Chondrocyte (in vitro differentiated cells): Measurements from ENCODE around the gene PHGDH. TPM values are rescaled to one million over a fixed set of nuclear protein-coding genes. Genes with fewer than 3 reads are reported as not detected.

Source experiments
- DNase-seq: peaks from one replicate; pipeline ENCODE4 v3.0.0; 2021; ENCODE audit warnings: mixed read lengths, low spot score
- H3K27ac Mint-ChIP-seq: one replicate; pipeline ENCODE4 v1.8.0; 2021; ENCODE audit warnings: mild to moderate bottlenecking, moderate library complexity, mixed read lengths; ENCODE audit not compliant: unreplicated experiment
- H3K27me3 Mint-ChIP-seq: 2 replicates; pipeline ENCODE4 v1.8.0; 2021; ENCODE audit warnings: low read depth, mixed read lengths
- H3K36me3 Mint-ChIP-seq: 2 replicates; pipeline ENCODE4 v1.8.0; 2021; ENCODE audit warnings: low read depth, mixed read lengths
- H3K4me1 Mint-ChIP-seq: 2 replicates; pipeline ENCODE4 v1.8.0; 2021; ENCODE audit warnings: low read depth, mild to moderate bottlenecking, mixed read lengths
- H3K4me3 Mint-ChIP-seq: one replicate; pipeline ENCODE4 v1.8.0; 2021; ENCODE audit warnings: mild to moderate bottlenecking, moderate library complexity, mixed read lengths; ENCODE audit not compliant: unreplicated experiment
- H3K9me3 Mint-ChIP-seq: 2 replicates; pipeline ENCODE4 v1.8.0; 2021; ENCODE audit warnings: low read depth, mixed read lengths
- CTCF ChIP-seq: fragments of 200-600 bp; sonication (generic); IDR thresholded peaks from 2 replicates; pipeline ENCODE4 v1.5.0; 2021; ENCODE audit warnings: antibody characterized with exemption, mild to moderate bottlenecking, moderate library complexity
- long read RNA-seq: library from polyadenylated mRNA; stranded (forward); transcript quantifications from one replicate; pipeline ENCODE4 v2.0.0, GENCODE V29; 2021
- total RNA-seq: library from RNA; stranded (reverse); gene quantifications from 3 replicates; pipeline ENCODE4 v1.2.1, GENCODE V29; 2021

Gene PHGDH
- total RNA-seq, result 65.8 to 300 TPM (median 274 TPM) in 3 replicates
- long read RNA-seq, transcript PHGDH-208 (12 exons, 2,096 nt), result major isoform, 432 of 478 reads
- long read RNA-seq, partial matches to known transcripts, result 19 of 478 reads
- long read RNA-seq, other reads (novel, unspliced or antisense), result 15 of 478 reads

- Mint-ChIP-seq H3K27ac (peak within 1 kb of the TSS; percentile 99), H3K27me3 (no peaks in the 10 kb centered on the region), H3K36me3 (peaks cover 2% of the 10 kb centered on the region), H3K9me3 (peaks cover 2% of the 10 kb centered on the region), H3K4me1 (peaks cover 38% of the 10 kb centered on the region), H3K4me3 (peak within 1 kb of the TSS; percentile 97)
- no peak for DNase-seq
- TF ChIP-seq CTCF, result no peak
Observed at GRCh38 chr1:119711804-119712341, at the start of gene PHGDH. Gene PHGDH (plus strand): TSS chr1:119711934. CDS start chr1:119712023, 89 bp downstream.

DNA sequence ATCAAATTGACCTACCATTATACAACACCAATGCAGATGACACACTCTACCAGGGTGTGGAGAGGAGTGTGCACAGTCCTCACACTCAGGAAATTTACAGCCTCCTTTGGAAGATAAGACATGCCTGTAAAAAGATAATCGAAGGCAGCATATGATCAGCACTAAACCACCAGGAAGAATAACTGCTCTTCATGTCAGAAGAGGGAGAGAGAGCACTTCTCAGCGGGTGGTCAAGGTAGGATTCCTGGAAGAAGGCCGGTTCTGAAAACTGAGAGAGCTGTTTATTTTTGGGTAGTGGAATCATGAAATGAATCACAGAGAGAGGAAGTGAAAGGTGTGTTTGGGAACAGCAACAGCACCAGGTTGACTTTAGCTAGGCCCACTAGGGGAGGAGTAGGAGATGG lies 49.7 kb upstream of the PHGDH start:
- no peaks in the 10 kb centered on the region for H3K9me3 Mint-ChIP-seq
- no peak overlapping the region for H3K27ac Mint-ChIP-seq
- H3K4me3 Mint-ChIP-seq, result no peak overlapping the region
- H3K27me3 Mint-ChIP-seq, result peaks cover 6% of the 10 kb centered on the region
- H3K36me3 Mint-ChIP-seq, result no peaks in the 10 kb centered on the region
- peaks cover 11% of the 10 kb centered on the region for H3K4me1 Mint-ChIP-seq
- DNase-seq, result no peak
- TF ChIP-seq CTCF, result no peak

DNA sequence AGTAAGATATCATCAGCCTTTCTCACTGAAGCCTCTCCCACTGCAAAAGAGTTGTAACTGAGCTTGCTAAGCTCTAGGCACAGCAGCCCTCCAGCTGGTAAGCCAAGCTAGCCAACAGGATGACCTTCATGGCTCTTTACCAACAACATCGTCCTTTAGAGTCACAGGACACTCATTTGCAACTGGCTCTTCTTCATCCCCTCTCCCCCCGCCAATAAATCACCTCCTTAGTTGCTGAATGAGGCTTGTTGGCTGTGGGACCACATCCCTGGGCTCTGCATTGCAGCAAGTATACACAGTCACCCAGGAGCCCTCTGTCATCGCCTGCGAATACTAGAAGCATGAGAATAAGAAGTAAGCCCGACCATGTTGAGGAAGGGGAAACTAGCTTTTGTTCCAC lies 47.7 kb upstream of the PHGDH start:
- no peaks in the 10 kb centered on the region for H3K9me3 Mint-ChIP-seq
- TF ChIP-seq CTCF, result no peak
- no peak for DNase-seq
- H3K36me3 Mint-ChIP-seq, result no peaks in the 10 kb centered on the region
- H3K27ac Mint-ChIP-seq, result no peak overlapping the region
- H3K4me3 Mint-ChIP-seq, result no peak overlapping the region
- H3K27me3 Mint-ChIP-seq, result peaks cover 6% of the 10 kb centered on the region
- H3K4me1 Mint-ChIP-seq, result peaks cover 11% of the 10 kb centered on the region

DNA sequence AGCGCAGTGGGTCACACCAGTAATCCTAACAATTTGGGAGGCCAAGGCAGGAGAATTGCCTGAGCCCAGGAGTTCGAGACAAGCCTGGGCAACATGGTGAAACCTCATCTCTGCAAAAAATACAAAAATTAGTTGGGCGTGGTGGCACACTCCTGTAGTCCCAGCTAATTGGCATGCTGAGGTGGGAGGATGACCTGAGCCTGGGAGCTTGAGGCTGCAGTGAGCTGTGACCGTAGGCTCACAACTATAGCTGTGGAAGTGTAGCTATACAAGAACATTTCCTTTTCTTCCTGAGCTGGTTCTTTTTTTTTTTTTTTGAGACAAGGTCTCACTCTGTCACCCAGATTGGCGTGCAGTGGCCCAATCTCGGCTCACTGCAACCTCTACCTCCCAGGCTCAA lies 44.6 kb upstream of the PHGDH start:
- TF ChIP-seq CTCF, result no peak
- no peaks in the 10 kb centered on the region for H3K4me1 Mint-ChIP-seq
- no peak overlapping the region for H3K4me3 Mint-ChIP-seq
- H3K9me3 Mint-ChIP-seq, result no peaks in the 10 kb centered on the region
- H3K36me3 Mint-ChIP-seq, result no peaks in the 10 kb centered on the region
- no peak overlapping the region for H3K27ac Mint-ChIP-seq
- peaks cover 6% of the 10 kb centered on the region for H3K27me3 Mint-ChIP-seq
- DNase-seq, result no peak

GRCh38 chr1:119670898-119671297 lies 40.8 kb upstream of the PHGDH start:
- Mint-ChIP-seq H3K4me3 (no peak overlapping the region), H3K36me3 (no peaks in the 10 kb centered on the region)
- no peak for TF ChIP-seq CTCF

More at GRCh38 chr1:119670898-119671297, 40.8 kb upstream of the PHGDH start:
- peaks cover 1% of the 10 kb centered on the region for H3K27me3 Mint-ChIP-seq
- no peaks in the 10 kb centered on the region for H3K9me3 Mint-ChIP-seq
- H3K27ac Mint-ChIP-seq, result no peak overlapping the region
- DNase-seq, result no peak
- H3K4me1 Mint-ChIP-seq, result peaks cover 31% of the 10 kb centered on the region
